ENCODE data around the gene ZFYVE27. TPM values are rescaled to one million over a fixed set of nuclear protein-coding genes. Genes with fewer than 3 reads are reported as not detected.
A peak's percentile ranks its signal among the peaks of the same experiment; 100 is the strongest.

ZFYVE27 gene
- total and polyA plus RNA-seq, 12 donors: 23.6 to 45.3 (median 33.2) TPM

DNA sequence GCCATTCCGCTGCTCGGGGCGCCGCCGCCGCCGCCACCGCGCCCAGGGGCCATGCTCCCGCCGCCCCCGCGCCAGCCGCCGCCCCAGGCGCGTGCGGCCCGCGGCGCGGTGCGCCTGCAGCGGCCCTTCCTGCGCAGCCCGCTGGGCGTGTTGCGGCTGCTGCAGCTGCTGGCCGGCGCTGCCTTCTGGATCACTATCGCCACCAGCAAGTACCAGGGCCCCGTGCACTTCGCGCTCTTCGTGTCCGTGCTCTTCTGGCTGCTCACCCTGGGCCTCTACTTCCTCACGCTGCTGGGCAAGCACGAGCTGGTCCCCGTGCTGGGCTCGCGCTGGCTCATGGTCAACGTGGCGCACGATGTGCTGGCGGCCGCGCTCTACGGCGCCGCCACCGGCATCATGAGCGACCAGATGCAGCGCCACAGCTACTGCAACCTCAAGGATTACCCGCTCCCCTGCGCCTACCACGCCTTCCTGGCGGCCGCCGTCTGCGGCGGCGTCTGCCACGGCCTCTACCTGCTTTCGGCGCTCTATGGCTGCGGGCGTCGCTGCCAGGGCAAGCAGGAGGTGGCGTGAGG is 23.0 kb upstream of the ZFYVE27 start:
- peak in 1 of 2 donors; percentile 50 for TF ChIP-seq POLR2A (IDR thresholded peaks at IDR 0.05)
- TF ChIP-seq, protein P1, sequence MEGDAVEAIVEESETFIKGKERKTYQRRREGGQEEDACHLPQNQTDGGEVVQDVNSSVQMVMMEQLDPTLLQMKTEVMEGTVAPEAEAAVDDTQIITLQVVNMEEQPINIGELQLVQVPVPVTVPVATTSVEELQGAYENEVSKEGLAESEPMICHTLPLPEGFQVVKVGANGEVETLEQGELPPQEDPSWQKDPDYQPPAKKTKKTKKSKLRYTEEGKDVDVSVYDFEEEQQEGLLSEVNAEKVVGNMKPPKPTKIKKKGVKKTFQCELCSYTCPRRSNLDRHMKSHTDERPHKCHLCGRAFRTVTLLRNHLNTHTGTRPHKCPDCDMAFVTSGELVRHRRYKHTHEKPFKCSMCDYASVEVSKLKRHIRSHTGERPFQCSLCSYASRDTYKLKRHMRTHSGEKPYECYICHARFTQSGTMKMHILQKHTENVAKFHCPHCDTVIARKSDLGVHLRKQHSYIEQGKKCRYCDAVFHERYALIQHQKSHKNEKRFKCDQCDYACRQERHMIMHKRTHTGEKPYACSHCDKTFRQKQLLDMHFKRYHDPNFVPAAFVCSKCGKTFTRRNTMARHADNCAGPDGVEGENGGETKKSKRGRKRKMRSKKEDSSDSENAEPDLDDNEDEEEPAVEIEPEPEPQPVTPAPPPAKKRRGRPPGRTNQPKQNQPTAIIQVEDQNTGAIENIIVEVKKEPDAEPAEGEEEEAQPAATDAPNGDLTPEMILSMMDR (IDR thresholded peaks at IDR 0.05): peak in 4 of 6 experiments; percentile 8 to 33 (median 23)
- Histone ChIP-seq H3K27me3 (no peaks in the 10 kb centered on the region), H3K4me3 (peak overlapping the region in 3 of 4 donors; percentile 9 to 52 (median 42)), H3K9me3 (replicated peaks in 1 of 3) (no peaks in the 10 kb centered on the region), H3K27ac (peak overlapping the region; percentile 20 to 89 (median 72)), H3K4me1 (replicated peaks in 1 of 2) (peaks cover 0 to 24% of the 10 kb centered on the region in 2 donors), H3K36me3 (replicated peaks in 1 of 2) (peaks cover 0 to 9% of the 10 kb centered on the region in 2 donors)
- DNase-seq: peak; percentile 75 to 86 (median 79)
- WGBS, 4 donors: 0 to 1% (median 0%) methylated on average over 12 to 61 of the region's 69 CpGs
- intact Hi-C loops (cut with DNase I): no loop called here

DNA sequence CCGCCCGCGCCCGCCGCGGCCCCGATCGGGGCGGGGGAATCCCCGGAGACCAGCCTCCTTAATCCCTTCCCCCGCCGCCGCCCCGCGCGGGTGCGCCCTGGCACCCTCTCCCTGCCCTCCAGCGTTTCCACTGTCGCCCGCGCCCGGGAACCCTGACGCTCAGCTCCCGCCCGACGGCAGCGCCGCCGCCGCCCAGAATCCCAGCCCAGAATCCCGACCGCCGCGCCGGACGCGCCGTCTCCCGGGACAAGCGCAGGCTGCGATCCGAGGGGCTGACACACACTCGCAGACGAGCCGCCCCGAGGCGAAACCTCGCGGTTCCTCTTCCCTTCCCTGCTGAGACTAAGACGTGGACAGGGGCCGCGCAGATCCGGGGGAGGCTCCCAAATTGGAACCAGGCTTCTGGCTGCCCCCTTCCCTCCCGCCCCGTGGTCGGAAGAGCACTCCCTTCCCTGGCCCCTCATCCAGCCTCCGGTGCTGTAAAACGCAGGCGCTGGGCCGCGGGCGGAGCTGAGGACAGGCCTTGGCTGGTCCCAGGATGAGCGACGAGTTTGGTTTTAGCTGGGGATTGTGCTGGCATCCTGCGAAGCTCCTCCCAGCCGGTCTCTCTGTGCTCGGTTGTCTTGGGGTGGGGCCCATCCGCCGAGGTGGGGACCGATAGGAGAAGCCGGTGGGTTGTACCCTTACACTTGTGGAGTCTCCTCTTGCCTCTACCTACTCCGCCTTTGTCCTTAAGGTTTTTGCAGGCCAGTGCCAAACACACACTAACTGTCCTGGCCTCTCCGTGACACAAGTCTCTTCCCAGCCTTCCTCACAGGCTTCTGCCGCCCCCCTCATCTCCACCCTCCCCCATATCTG is 22.3 kb upstream of the ZFYVE27 start:
- TF ChIP-seq, protein P1 (IDR thresholded peaks at IDR 0.05): no peak
- TF ChIP-seq POLR2A (IDR thresholded peaks at IDR 0.05): peak in 1 of 2 donors; percentile 4
- H3K27me3 ChIP-seq: no peaks in the 10 kb centered on the region
- intact Hi-C loops (cut with DNase I): no loop called here
- peaks cover 0 to 22% of the 10 kb centered on the region in 2 donors for H3K4me1 ChIP-seq (replicated peaks in 1 of 2)
- DNase-seq: peak; percentile 36 to 68 (median 49)
- peak overlapping the region; percentile 9 to 52 (median 36) for H3K4me3 ChIP-seq
- H3K9me3 ChIP-seq (replicated peaks in 1 of 3): no peaks in the 10 kb centered on the region
- peaks cover 0 to 9% of the 10 kb centered on the region in 2 donors for H3K36me3 ChIP-seq (replicated peaks in 1 of 2)
- H3K27ac ChIP-seq: peak overlapping the region; percentile 20 to 89 (median 72)
- 7 to 22% (median 14%) methylated on average over 11 to 74 of the region's 74 CpGs for WGBS, 4 donors

DNA sequence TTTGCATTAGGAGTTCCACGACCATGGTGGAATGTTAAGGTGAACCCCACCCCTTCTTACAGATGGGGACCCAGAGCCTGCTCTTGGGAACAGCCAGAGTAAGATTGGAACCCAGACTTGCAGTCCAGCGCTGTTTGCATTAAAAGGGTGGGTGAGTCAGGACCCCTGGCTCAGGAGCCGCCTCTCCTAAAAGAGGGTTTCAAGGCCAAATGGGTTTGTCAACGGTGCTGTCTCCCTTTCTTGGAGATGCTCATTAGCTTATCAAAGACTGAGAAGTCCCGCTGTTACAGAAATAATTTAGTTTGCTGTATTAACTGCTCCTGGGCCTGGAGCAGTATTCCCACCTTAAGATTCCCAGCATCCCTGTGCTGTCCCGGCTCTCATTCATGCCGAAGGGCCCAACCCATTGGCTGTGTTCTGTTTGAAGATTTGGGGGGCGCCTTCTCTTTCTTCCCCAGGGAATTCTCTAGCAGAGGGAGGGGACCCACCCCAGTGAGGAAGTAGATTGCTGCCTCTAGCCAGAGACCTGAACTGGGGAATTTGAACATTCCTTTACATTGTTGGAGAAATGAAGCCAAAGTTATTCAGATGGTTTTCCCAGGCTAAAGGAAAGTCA is 21.6 kb upstream of the ZFYVE27 start:
- no peak for DNase-seq
- H3K27ac ChIP-seq: peak overlapping the region in 4 of 5 donors; percentile 61 to 89 (median 79)
- TF ChIP-seq, protein P1 (IDR thresholded peaks at IDR 0.05): no peak
- no peak for TF ChIP-seq POLR2A (IDR thresholded peaks at IDR 0.05)
- H3K27me3 ChIP-seq: no peaks in the 10 kb centered on the region
- no peaks in the 10 kb centered on the region for H3K9me3 ChIP-seq (replicated peaks in 1 of 3)
- peaks cover 0 to 22% of the 10 kb centered on the region in 2 donors for H3K4me1 ChIP-seq (replicated peaks in 1 of 2)
- intact Hi-C loops (cut with DNase I): no loop called here
- peak overlapping the region in 1 of 4 donors; percentile 52 for H3K4me3 ChIP-seq
- 67 to 75% (median 73%) methylated on average over 7 to 8 of the region's 8 CpGs for WGBS, 4 donors
- H3K36me3 ChIP-seq (replicated peaks in 1 of 2): peaks cover 0 to 9% of the 10 kb centered on the region in 2 donors

DNA sequence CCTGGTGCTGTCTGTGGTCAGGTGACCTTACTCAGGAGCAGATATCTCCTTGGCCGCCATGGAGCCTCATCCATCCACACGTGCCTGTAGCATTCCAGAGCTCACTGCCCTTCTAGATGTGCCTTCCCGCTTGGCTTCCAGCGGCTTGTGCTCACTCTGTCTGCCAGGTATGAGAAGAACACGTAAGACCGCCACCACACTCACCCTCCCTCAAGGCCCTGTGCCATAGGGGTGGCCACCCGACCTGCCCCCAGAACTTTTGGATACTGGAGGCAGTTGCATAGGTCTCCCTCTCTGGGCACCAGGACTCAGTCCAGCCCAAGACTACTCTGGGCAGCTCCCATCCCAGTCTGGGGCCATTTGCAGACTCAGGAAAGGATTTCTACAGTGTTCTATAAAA is 19.3 kb upstream of the ZFYVE27 start:
- no peaks in the 10 kb centered on the region for H3K27me3 ChIP-seq
- 90 to 94% (median 92%) methylated on average over 6 to 7 of the region's 7 CpGs for WGBS, 4 donors
- no peaks in the 10 kb centered on the region for H3K9me3 ChIP-seq (replicated peaks in 1 of 3)
- H3K27ac ChIP-seq: peak overlapping the region in 2 of 5 donors; percentile 14 to 71
- TF ChIP-seq POLR2A (IDR thresholded peaks at IDR 0.05): no peak
- TF ChIP-seq, protein P1 (IDR thresholded peaks at IDR 0.05): no peak
- H3K4me1 ChIP-seq (replicated peaks in 1 of 2): peaks cover 0 to 22% of the 10 kb centered on the region in 2 donors
- H3K36me3 ChIP-seq (replicated peaks in 1 of 2): peaks cover 0 to 9% of the 10 kb centered on the region in 2 donors
- intact Hi-C loops (cut with DNase I): no loop called here
- no peak for DNase-seq
- no peak overlapping the region for H3K4me3 ChIP-seq

Data from adrenal gland (tissue), 12 donors.